ENCODE measurements around the gene ABCB4. TPM values are rescaled to one million over a fixed set of nuclear protein-coding genes. Genes with fewer than 3 reads are reported as not detected.

ABCB4 gene
- total and polyA plus RNA-seq, 2 experiments from 2014 or later: 0.37 to 1.2 TPM

GRCh38 chr7:87499494-87499893 is 24.0 kb upstream of the ABCB4 start:
- Histone ChIP-seq H3K27ac (no peak overlapping the region), H3K4me1 (ENCODE audit: insufficient read depth) (no peaks in the 10 kb centered on the region), H3K9me3 (ENCODE audit: low read depth) (no peaks in the 10 kb centered on the region), H3K4me3 (no peak overlapping the region), H3K79me2 (no peaks in the 10 kb centered on the region), H2AFZ (no peak overlapping the region), H3K4me2 (no peak overlapping the region), H4K20me1 (ENCODE audit: insufficient read depth, poor library complexity, severe bottlenecking) (no peaks in the 10 kb centered on the region), H3K27me3 (no peaks in the 10 kb centered on the region), H3K36me3 (replicated peaks; ENCODE audit: insufficient read depth, low read depth) (no peaks in the 10 kb centered on the region), H3K9me2 (replicated peaks; ENCODE audit: insufficient read depth) (no peaks in the 10 kb centered on the region)
- no peak for TF ChIP-seq EZH2 (IDR thresholded peaks at IDR 0.05; ENCODE audit: borderline replicate concordance)
- no peak for TF ChIP-seq CTCF (IDR thresholded peaks at IDR 0.05; ENCODE audit: poor library complexity)
- no peak for TF ChIP-seq EZH2phosphoT487 (IDR thresholded peaks at IDR 0.05; ENCODE audit: low read depth, severe bottlenecking, unreplicated experiment)
- WGBS (ENCODE audit: low lambda C conversion rate, missing lambda C conversion rate): 97% methylated on average over 3 of the region's 3 CpGs
- DNase-seq (ENCODE audit: low spot score): no peak

GRCh38 chr7:87498893-87499292 is 23.4 kb upstream of the ABCB4 start:
- H3K27ac ChIP-seq: no peak overlapping the region
- H3K9me2 ChIP-seq (replicated peaks; ENCODE audit: insufficient read depth): no peaks in the 10 kb centered on the region
- no peaks in the 10 kb centered on the region for H3K4me1 ChIP-seq (ENCODE audit: insufficient read depth)
- DNase-seq (ENCODE audit: low spot score): no peak
- H2AFZ ChIP-seq: no peak overlapping the region
- no peaks in the 10 kb centered on the region for H3K36me3 ChIP-seq (replicated peaks; ENCODE audit: insufficient read depth, low read depth)
- no peaks in the 10 kb centered on the region for H3K79me2 ChIP-seq
- H3K27me3 ChIP-seq: no peaks in the 10 kb centered on the region
- TF ChIP-seq CTCF (IDR thresholded peaks at IDR 0.05; ENCODE audit: poor library complexity) (no peak), EZH2 (IDR thresholded peaks at IDR 0.05; ENCODE audit: borderline replicate concordance) (no peak), EZH2phosphoT487 (IDR thresholded peaks at IDR 0.05; ENCODE audit: low read depth, severe bottlenecking, unreplicated experiment) (no peak)
- no peak overlapping the region for H3K4me3 ChIP-seq
- no peak overlapping the region for H3K4me2 ChIP-seq
- no peaks in the 10 kb centered on the region for H3K9me3 ChIP-seq (ENCODE audit: low read depth)
- no peaks in the 10 kb centered on the region for H4K20me1 ChIP-seq (ENCODE audit: insufficient read depth, poor library complexity, severe bottlenecking)
- WGBS (ENCODE audit: low lambda C conversion rate, missing lambda C conversion rate): 47% methylated on average over 1 of the region's 1 CpG

- H3K9me3 ChIP-seq (ENCODE audit: low read depth): no peaks in the 10 kb centered on the region
- H3K36me3 ChIP-seq (replicated peaks; ENCODE audit: insufficient read depth, low read depth): no peaks in the 10 kb centered on the region
- DNase-seq (ENCODE audit: low spot score): no peak
- H3K9me2 ChIP-seq (replicated peaks; ENCODE audit: insufficient read depth): no peaks in the 10 kb centered on the region
- no peak overlapping the region for H2AFZ ChIP-seq
- no peaks in the 10 kb centered on the region for H3K79me2 ChIP-seq
- no peaks in the 10 kb centered on the region for H4K20me1 ChIP-seq (ENCODE audit: insufficient read depth, poor library complexity, severe bottlenecking)
- no peaks in the 10 kb centered on the region for H3K4me1 ChIP-seq (ENCODE audit: insufficient read depth)
- TF ChIP-seq CTCF (IDR thresholded peaks at IDR 0.05; ENCODE audit: poor library complexity): no peak
- TF ChIP-seq EZH2 (IDR thresholded peaks at IDR 0.05; ENCODE audit: borderline replicate concordance): no peak
- no peak for TF ChIP-seq EZH2phosphoT487 (IDR thresholded peaks at IDR 0.05; ENCODE audit: low read depth, severe bottlenecking, unreplicated experiment)
- no peak overlapping the region for H3K4me3 ChIP-seq
- no peaks in the 10 kb centered on the region for H3K27me3 ChIP-seq
- no peak overlapping the region for H3K27ac ChIP-seq
- H3K4me2 ChIP-seq: no peak overlapping the region
- 84% methylated on average over 3 of the region's 3 CpGs for WGBS (ENCODE audit: low lambda C conversion rate, missing lambda C conversion rate)
Observed at GRCh38 chr7:87497482-87497881, 22.0 kb upstream of the ABCB4 start.

GRCh38 chr7:87495366-87495765 is 19.9 kb upstream of the ABCB4 start:
- no peaks in the 10 kb centered on the region for H3K9me2 ChIP-seq (replicated peaks; ENCODE audit: insufficient read depth)
- no peak for TF ChIP-seq EZH2 (IDR thresholded peaks at IDR 0.05; ENCODE audit: borderline replicate concordance)
- TF ChIP-seq CTCF (IDR thresholded peaks at IDR 0.05; ENCODE audit: poor library complexity): no peak
- no peak for TF ChIP-seq EZH2phosphoT487 (IDR thresholded peaks at IDR 0.05; ENCODE audit: low read depth, severe bottlenecking, unreplicated experiment)
- no peak overlapping the region for H2AFZ ChIP-seq
- WGBS (ENCODE audit: low lambda C conversion rate, missing lambda C conversion rate): 86% methylated on average over 5 of the region's 5 CpGs
- H3K36me3 ChIP-seq (replicated peaks; ENCODE audit: insufficient read depth, low read depth): no peaks in the 10 kb centered on the region
- no peaks in the 10 kb centered on the region for H3K9me3 ChIP-seq (ENCODE audit: low read depth)
- H4K20me1 ChIP-seq (ENCODE audit: insufficient read depth, poor library complexity, severe bottlenecking): no peaks in the 10 kb centered on the region
- no peaks in the 10 kb centered on the region for H3K27me3 ChIP-seq
- H3K4me3 ChIP-seq: no peak overlapping the region
- H3K4me1 ChIP-seq (ENCODE audit: insufficient read depth): no peaks in the 10 kb centered on the region
- DNase-seq (ENCODE audit: low spot score): no peak
- H3K27ac ChIP-seq: no peak overlapping the region
- no peaks in the 10 kb centered on the region for H3K79me2 ChIP-seq
- H3K4me2 ChIP-seq: no peak overlapping the region

Measured in hepatocyte (in vitro differentiated cells).